Nephron progenitor cell (in vitro differentiated cells): ENCODE measurements around the gene BTAF1.
A peak's percentile ranks its signal among the peaks of the same experiment; 100 is the strongest.

ENCODE experiments used
- DNase-seq: peaks from one replicate; pipeline ENCODE4 v3.0.0; 2021
- H3K27ac Mint-ChIP-seq: 2 replicates; pipeline ENCODE4 v1.8.0; 2021; ENCODE audit warnings: mild to moderate bottlenecking, moderate library complexity, mixed read lengths
- H3K27me3 Mint-ChIP-seq: 2 replicates; pipeline ENCODE4 v1.8.0; 2021; ENCODE audit warnings: mild to moderate bottlenecking, low read depth, mixed read lengths; ENCODE audit not compliant: poor library complexity
- H3K36me3 Mint-ChIP-seq: 2 replicates; pipeline ENCODE4 v1.8.0; 2021; ENCODE audit warnings: low read depth, mixed read lengths
- H3K4me1 Mint-ChIP-seq: 2 replicates; pipeline ENCODE4 v1.8.0; 2021; ENCODE audit warnings: mixed read lengths
- H3K4me3 Mint-ChIP-seq: 2 replicates; pipeline ENCODE4 v1.8.0; 2021; ENCODE audit warnings: mild to moderate bottlenecking, moderate library complexity, mixed read lengths
- H3K9me3 Mint-ChIP-seq: 2 replicates; pipeline ENCODE4 v1.8.0; 2021; ENCODE audit warnings: mild to moderate bottlenecking, moderate library complexity, mixed read lengths
- CTCF ChIP-seq: fragments of 200-600 bp; sonication (generic); IDR thresholded peaks from 2 replicates; pipeline ENCODE4 v1.5.0; 2021; ENCODE audit warnings: antibody characterized with exemption

The BTAF1 gene

GRCh38 chr10:91957091-91957490 is 33.5 kb downstream of the BTAF1 start:
- no peak overlapping the region for H3K4me3 Mint-ChIP-seq
- no peaks in the 10 kb centered on the region for H3K27me3 Mint-ChIP-seq
- DNase-seq = no peak
- no peak overlapping the region for H3K27ac Mint-ChIP-seq
- no peaks in the 10 kb centered on the region for H3K9me3 Mint-ChIP-seq
- peaks cover 78% of the 10 kb centered on the region for H3K36me3 Mint-ChIP-seq
- TF ChIP-seq CTCF = no peak
- H3K4me1 Mint-ChIP-seq = no peaks in the 10 kb centered on the region

- peak overlapping the region; percentile 95 for H3K27ac Mint-ChIP-seq
- H3K27me3 Mint-ChIP-seq = no peaks in the 10 kb centered on the region
- H3K9me3 Mint-ChIP-seq = no peaks in the 10 kb centered on the region
- H3K4me3 Mint-ChIP-seq = no peak overlapping the region
- no peak for DNase-seq
- TF ChIP-seq CTCF = no peak
- H3K4me1 Mint-ChIP-seq = no peaks in the 10 kb centered on the region
- peaks cover 79% of the 10 kb centered on the region for H3K36me3 Mint-ChIP-seq
These were observed 45.7 kb downstream of the BTAF1 start for GRCh38 chr10:91969297-91969696.

- DNase-seq = no peak
- Mint-ChIP-seq H3K27me3 (no peaks in the 10 kb centered on the region), H3K27ac (no peak overlapping the region)
These were observed 51.4 kb downstream of the BTAF1 start for GRCh38 chr10:91974960-91975359.

GRCh38 chr10:91975438-91975837 is 51.9 kb downstream of the BTAF1 start:
- DNase-seq = no peak
- H3K27ac Mint-ChIP-seq = no peak overlapping the region
- TF ChIP-seq CTCF = no peak
- H3K36me3 Mint-ChIP-seq = peaks cover 72% of the 10 kb centered on the region
- H3K4me1 Mint-ChIP-seq = no peaks in the 10 kb centered on the region
- H3K27me3 Mint-ChIP-seq = no peaks in the 10 kb centered on the region
- H3K4me3 Mint-ChIP-seq = no peak overlapping the region
- H3K9me3 Mint-ChIP-seq = no peaks in the 10 kb centered on the region

More at GRCh38 chr10:91974960-91975359, 51.4 kb downstream of the BTAF1 start:
- Mint-ChIP-seq H3K4me1 (no peaks in the 10 kb centered on the region), H3K4me3 (no peak overlapping the region), H3K36me3 (peaks cover 74% of the 10 kb centered on the region), H3K9me3 (no peaks in the 10 kb centered on the region)
- no peak for TF ChIP-seq CTCF

GRCh38 chr10:91976317-91977051 is 52.9 kb downstream of the BTAF1 start:
- DNase-seq = no peak
- Mint-ChIP-seq H3K36me3 (peaks cover 70% of the 10 kb centered on the region), H3K27ac (no peak overlapping the region), H3K4me3 (no peak overlapping the region), H3K4me1 (no peaks in the 10 kb centered on the region), H3K27me3 (no peaks in the 10 kb centered on the region), H3K9me3 (no peaks in the 10 kb centered on the region)
- no peak for TF ChIP-seq CTCF

- Mint-ChIP-seq H3K9me3 (no peaks in the 10 kb centered on the region), H3K4me3 (no peak overlapping the region), H3K27me3 (no peaks in the 10 kb centered on the region), H3K36me3 (peaks cover 66% of the 10 kb centered on the region), H3K27ac (no peak overlapping the region), H3K4me1 (no peaks in the 10 kb centered on the region)
- TF ChIP-seq CTCF = no peak
- DNase-seq = no peak
These were observed 53.9 kb downstream of the BTAF1 start for GRCh38 chr10:91977491-91977890.
